ENCODE results near the gene AXIN1.

AXIN1 gene

DNA sequence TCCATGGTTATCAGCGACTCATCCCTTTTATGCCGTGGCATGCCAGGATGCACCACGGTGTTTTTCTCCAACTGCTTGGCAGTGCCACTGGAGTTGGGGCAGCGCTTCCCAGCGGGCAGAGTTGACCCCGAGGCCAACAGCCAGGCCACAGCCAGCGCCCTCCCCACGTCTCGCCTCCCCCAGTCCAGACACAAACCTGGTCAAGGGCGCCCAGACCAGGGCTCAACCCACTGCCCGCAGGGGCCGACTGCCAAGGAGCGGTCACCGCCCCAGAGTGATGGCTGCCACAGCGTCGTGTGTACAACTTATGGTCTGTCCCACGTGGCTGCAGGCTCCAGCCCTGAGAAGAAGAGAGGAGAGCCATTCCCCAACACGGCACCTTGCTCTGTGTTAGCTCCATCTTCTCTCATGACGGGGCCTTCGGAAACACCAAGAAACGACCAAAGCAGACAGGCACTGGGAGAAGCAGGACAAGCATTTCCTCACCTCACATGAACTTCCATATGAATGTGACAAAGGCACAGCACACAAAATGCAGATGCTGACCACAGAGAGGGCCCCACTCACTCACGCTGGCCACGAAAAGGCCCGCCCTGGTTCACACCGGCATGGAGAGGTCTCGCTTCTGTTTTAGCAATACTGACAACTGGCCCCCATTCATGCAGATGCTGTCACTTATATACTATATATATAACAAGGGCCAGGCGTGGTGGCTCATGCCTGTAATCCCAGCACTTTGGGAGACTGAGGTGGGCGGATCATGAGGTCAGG is 27.0 kb downstream of the AXIN1 start:
- no peaks in the 10 kb centered on the region for H3K4me1 ChIP-seq
- no peak overlapping the region for H3K27ac ChIP-seq
- H3K79me2 ChIP-seq: peaks cover 42% of the 10 kb centered on the region
- H2AFZ ChIP-seq: no peak overlapping the region
- H3K4me3 ChIP-seq (ENCODE audit: low read depth, low read length): no peak overlapping the region
- H3K9me3 ChIP-seq (ENCODE audit: control insufficient read depth, low read length): no peaks in the 10 kb centered on the region
- TF ChIP-seq, protein P1, sequence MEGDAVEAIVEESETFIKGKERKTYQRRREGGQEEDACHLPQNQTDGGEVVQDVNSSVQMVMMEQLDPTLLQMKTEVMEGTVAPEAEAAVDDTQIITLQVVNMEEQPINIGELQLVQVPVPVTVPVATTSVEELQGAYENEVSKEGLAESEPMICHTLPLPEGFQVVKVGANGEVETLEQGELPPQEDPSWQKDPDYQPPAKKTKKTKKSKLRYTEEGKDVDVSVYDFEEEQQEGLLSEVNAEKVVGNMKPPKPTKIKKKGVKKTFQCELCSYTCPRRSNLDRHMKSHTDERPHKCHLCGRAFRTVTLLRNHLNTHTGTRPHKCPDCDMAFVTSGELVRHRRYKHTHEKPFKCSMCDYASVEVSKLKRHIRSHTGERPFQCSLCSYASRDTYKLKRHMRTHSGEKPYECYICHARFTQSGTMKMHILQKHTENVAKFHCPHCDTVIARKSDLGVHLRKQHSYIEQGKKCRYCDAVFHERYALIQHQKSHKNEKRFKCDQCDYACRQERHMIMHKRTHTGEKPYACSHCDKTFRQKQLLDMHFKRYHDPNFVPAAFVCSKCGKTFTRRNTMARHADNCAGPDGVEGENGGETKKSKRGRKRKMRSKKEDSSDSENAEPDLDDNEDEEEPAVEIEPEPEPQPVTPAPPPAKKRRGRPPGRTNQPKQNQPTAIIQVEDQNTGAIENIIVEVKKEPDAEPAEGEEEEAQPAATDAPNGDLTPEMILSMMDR (IDR thresholded peaks at IDR 0.05): no peak
- no peaks in the 10 kb centered on the region for H3K36me3 ChIP-seq (ENCODE audit: control insufficient read depth, insufficient read depth, low read length)
- no peak overlapping the region for H3K4me2 ChIP-seq (ENCODE audit: low read length)
- H3K9ac ChIP-seq: no peak overlapping the region
- H3K27me3 ChIP-seq (ENCODE audit: control insufficient read depth, insufficient read depth, low read length): no peaks in the 10 kb centered on the region

DNA sequence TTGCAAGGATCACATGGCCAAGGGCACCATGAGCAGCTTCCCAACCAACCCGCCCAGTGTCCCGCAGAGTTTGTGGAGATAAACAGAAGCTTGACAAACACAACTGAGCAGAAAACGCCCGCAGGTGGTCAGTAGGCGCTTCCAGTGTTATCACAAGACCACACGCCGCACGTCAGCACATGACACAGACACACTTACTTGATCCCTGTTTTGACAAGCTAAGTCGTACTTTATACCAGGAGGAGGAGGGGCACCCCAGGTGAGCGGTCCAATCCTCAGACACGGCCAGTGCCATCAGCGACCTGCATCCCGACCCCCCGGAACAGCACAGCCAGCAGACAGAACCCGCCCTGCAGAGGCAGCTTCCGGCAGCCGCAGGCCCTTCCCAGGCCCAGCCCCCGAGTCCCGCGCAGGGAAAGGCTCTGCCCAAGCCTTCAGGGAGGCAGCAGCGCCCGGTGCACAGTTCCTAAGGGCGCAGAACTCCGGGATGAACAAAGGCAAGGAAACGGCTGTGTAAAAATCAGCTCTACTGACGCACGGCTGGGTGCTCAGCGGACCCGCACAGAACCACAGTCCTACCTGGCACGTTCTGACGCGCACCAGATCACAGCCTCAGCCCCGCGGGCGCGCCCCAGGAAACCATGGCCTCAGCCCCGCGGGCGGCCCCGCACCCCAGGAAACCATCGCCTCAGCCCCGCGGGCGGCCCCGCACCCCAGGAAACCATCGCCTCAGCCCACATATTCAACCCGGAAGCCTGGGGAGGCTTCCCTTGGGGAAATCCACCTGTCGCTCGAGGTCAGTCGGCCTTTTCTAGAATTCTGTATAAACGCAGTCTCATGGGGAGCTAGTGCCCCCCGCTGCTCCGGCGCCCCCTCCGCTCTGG is 27.8 kb downstream of the AXIN1 start:
- Histone ChIP-seq H3K27ac (no peak overlapping the region), H3K4me3 (ENCODE audit: low read depth, low read length) (no peak overlapping the region)

DNA sequence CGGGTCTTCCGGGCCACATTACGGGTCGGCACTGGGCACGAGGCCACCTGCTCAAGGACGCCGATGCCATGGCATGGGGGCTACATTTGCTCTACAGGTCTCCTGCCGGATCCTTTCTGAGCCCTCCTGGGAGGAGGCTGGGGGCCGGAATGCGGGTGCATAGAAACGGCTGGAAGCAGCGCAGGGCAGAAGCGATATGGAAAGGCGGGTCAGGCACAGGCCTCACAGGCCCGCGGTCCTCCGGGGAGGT is 28.4 kb downstream of the AXIN1 start:
- Histone ChIP-seq H3K27me3 (ENCODE audit: control insufficient read depth, insufficient read depth, low read length) (no peaks in the 10 kb centered on the region), H3K79me2 (peaks cover 48% of the 10 kb centered on the region), H3K36me3 (ENCODE audit: control insufficient read depth, insufficient read depth, low read length) (no peaks in the 10 kb centered on the region), H3K9ac (no peak overlapping the region), H3K4me3 (ENCODE audit: low read depth, low read length) (no peak overlapping the region), H3K9me3 (ENCODE audit: control insufficient read depth, low read length) (no peaks in the 10 kb centered on the region), H2AFZ (no peak overlapping the region), H3K4me2 (ENCODE audit: low read length) (no peak overlapping the region), H3K27ac (no peak overlapping the region), H3K4me1 (no peaks in the 10 kb centered on the region)
- TF ChIP-seq, protein P1 (IDR thresholded peaks at IDR 0.05): no peak

More for the DNA sequence above, 27.8 kb downstream of the AXIN1 start:
- TF ChIP-seq, protein P1 (IDR thresholded peaks at IDR 0.05): no peak
- H3K36me3 ChIP-seq (ENCODE audit: control insufficient read depth, insufficient read depth, low read length): no peaks in the 10 kb centered on the region
- H2AFZ ChIP-seq: no peak overlapping the region
- H3K4me2 ChIP-seq (ENCODE audit: low read length): no peak overlapping the region
- H3K4me1 ChIP-seq: no peaks in the 10 kb centered on the region
- no peak overlapping the region for H3K9ac ChIP-seq
- peaks cover 46% of the 10 kb centered on the region for H3K79me2 ChIP-seq
- H3K27me3 ChIP-seq (ENCODE audit: control insufficient read depth, insufficient read depth, low read length): no peaks in the 10 kb centered on the region
- H3K9me3 ChIP-seq (ENCODE audit: control insufficient read depth, low read length): no peaks in the 10 kb centered on the region

DNA sequence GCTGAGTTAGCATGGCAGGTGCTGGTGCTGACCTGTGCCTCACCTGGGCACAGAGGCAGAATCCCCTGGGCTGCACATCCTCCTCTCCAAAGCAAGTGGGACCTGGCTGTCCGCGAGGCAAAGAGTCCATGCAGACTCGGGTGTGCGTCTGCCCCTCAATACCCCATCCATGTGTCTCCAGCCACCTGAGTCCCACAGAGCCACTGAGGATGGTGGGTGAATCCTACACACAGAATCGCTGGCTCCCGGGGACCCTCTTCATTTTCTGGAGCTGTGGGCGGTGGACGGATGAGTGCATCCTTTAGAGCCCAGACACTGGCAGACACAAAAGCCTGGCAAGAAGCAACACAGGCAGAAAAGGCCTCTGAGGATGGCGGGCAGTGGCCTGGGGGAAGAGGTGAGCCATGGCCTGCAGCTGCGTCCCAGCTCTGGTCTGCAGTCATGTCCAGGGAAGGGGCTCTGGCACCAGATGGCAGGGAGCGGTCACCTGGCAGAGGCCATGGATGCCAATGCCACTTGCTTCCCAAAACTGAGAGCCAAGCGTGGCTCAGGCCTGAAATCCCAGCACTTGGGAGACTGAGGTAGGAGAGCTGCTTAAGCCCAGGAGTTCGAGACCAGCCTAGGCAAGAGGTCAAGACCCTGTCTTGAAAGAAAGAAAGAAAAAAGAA is 29.9 kb downstream of the AXIN1 start:
- no peak overlapping the region for H3K4me2 ChIP-seq (ENCODE audit: low read length)
- H3K27ac ChIP-seq: no peak overlapping the region
- no peak overlapping the region for H3K4me3 ChIP-seq (ENCODE audit: low read depth, low read length)
- TF ChIP-seq, protein P1 (IDR thresholded peaks at IDR 0.05): no peak
- H3K9ac ChIP-seq: no peak overlapping the region
- H3K27me3 ChIP-seq (ENCODE audit: control insufficient read depth, insufficient read depth, low read length): no peaks in the 10 kb centered on the region
- no peak overlapping the region for H2AFZ ChIP-seq
- H3K4me1 ChIP-seq: no peaks in the 10 kb centered on the region
- no peaks in the 10 kb centered on the region for H3K9me3 ChIP-seq (ENCODE audit: control insufficient read depth, low read length)
- peaks cover 51% of the 10 kb centered on the region for H3K79me2 ChIP-seq
- H3K36me3 ChIP-seq (ENCODE audit: control insufficient read depth, insufficient read depth, low read length): no peaks in the 10 kb centered on the region

All from parathyroid adenoma (tissue), 2 donors.